Measurements from ENCODE around the gene RPN1. TPM values are rescaled to one million over a fixed set of nuclear protein-coding genes. Genes with fewer than 3 reads are reported as not detected.

Gene RPN1
- total and polyA plus RNA-seq, 2 of the 8 experiments (the other 6 are each of a cell fraction or from before 2014, with no cell fraction given): 165 to 211 TPM

DNA sequence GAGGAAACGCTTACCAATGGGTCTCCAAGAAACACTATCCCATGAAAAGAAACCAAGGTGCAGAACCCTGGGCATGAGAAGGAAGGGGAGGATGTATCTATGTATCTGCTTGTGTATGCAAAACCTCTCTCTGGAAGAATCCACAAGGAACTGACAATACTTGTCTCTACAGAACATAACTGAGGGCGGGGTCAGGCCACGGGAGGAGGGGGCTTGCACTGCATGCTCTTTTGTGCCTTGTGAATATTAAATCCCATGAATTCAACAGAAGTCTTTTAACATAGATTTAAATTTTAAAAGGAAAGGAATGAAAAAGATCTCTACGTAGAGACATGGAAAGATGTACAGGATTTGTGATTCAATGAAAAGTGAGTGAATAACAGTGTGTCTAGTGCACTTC lies 57.8 kb downstream of the RPN1 start:
- no peaks in the 10 kb centered on the region for H4K20me1 ChIP-seq (replicated peaks in 1 of 2; ENCODE audit: control insufficient read depth in 1 of 2, insufficient read depth in 2 of 2, low read length in 2 of 2)
- H3K27ac ChIP-seq (ENCODE audit: low read depth, low read length): no peak overlapping the region
- H4K91ac ChIP-seq (replicated peaks; ENCODE audit: insufficient read length, low read length): no peak overlapping the region
- no peak overlapping the region for H3K18ac ChIP-seq (ENCODE audit: extremely low read depth, low read length)
- no peak overlapping the region for H3K4me2 ChIP-seq (ENCODE audit: insufficient read depth in 1 of 2, low read depth in 2 of 2, low read length in 2 of 2)
- no peak overlapping the region for H4K8ac ChIP-seq (ENCODE audit: extremely low read depth, insufficient read depth, low read length)
- H3K4ac ChIP-seq (replicated peaks; ENCODE audit: insufficient read length, low read depth, low read length): no peak overlapping the region
- H2BK5ac ChIP-seq (ENCODE audit: low read depth, low read length): no peak overlapping the region
- H3K9ac ChIP-seq (replicated peaks in 1 of 4; ENCODE audit: extremely low read depth in 1 of 4, low read depth in 3 of 4, low read length in 3 of 4): no peak overlapping the region
- no peak for DNase-seq (ENCODE audit: low read depth in 1 of 2, low spot score in 2 of 2)
- POLR2A ChIA-PET (ENCODE audit: partially characterized antibody): interaction anchor here (0.6 kb wide), 1 partner anchor 151 kb away, joined by 5 read pairs; no protein-coding TSS in a partner anchor
- H3K79me1 ChIP-seq (ENCODE audit: low read depth, low read length): no peaks in the 10 kb centered on the region
- no peaks in the 10 kb centered on the region for H3K27me3 ChIP-seq (replicated peaks in 1 of 4; ENCODE audit: control insufficient read depth in 3 of 4, extremely low read depth in 1 of 4, insufficient read depth in 3 of 4, low read length in 3 of 4)
- H2AK5ac ChIP-seq (ENCODE audit: low read depth, low read length): no peak overlapping the region
- H3K4me1 ChIP-seq (replicated peaks in 1 of 4; ENCODE audit: control insufficient read depth in 3 of 4, insufficient read depth in 4 of 4, low read length in 3 of 4): no peaks in the 10 kb centered on the region; a peak in 1 of 7 replicates
- no peaks in the 10 kb centered on the region for H3K79me2 ChIP-seq (ENCODE audit: control insufficient read depth in 1 of 2, insufficient read depth in 2 of 2, low read length in 2 of 2)
- no peak overlapping the region for H2BK15ac ChIP-seq (ENCODE audit: low read length)
- H3K23ac ChIP-seq (ENCODE audit: insufficient read length): no peak overlapping the region
- no peak overlapping the region for H4K5ac ChIP-seq (ENCODE audit: insufficient read length, low read depth, low read length)
- H2BK12ac ChIP-seq (ENCODE audit: low read depth, low read length): no peak overlapping the region
- 78% methylated on average over 4 of the region's 4 CpGs; no CpG with 5 or more reads in 1 of the 2 experiments for WGBS, 2 experiments (ENCODE audit: extremely low coverage in 1 of 2, insufficient coverage in 1 of 2, insufficient read length in 1 of 2, insufficient replicate concordance in 2 of 2, low coverage in 1 of 2, low lambda C conversion rate in 2 of 2, missing lambda C conversion rate in 1 of 2)
- H3K23me2 ChIP-seq (ENCODE audit: low read depth, low read length): no peaks in the 10 kb centered on the region
- no peak overlapping the region for H2BK120ac ChIP-seq (replicated peaks; ENCODE audit: low read depth, low read length)
- no peaks in the 10 kb centered on the region for H3K9me3 ChIP-seq (ENCODE audit: insufficient read depth in 2 of 2, low read depth in 1 of 2, low read length in 1 of 2)
- H3K56ac ChIP-seq (replicated peaks; ENCODE audit: insufficient read length, low read depth, low read length): no peak overlapping the region
- no peak overlapping the region for H3K4me3 ChIP-seq (ENCODE audit: extremely low read depth in 1 of 4, insufficient read depth in 2 of 4, low read depth in 3 of 4, low read length in 4 of 4)
- no peak overlapping the region for H3K14ac ChIP-seq (ENCODE audit: insufficient read length)
- FAIRE-seq: no peak
- no peak overlapping the region for H2AFZ ChIP-seq (ENCODE audit: low read length)
- H3K36me3 ChIP-seq (ENCODE audit: control insufficient read depth in 2 of 4, insufficient read depth in 4 of 4, low read length in 3 of 4): no peaks in the 10 kb centered on the region
- H2BK20ac ChIP-seq (ENCODE audit: low read length): no peak overlapping the region
- CTCF ChIA-PET (ENCODE audit: partially characterized antibody): interaction anchor here (0.6 to 14.8 kb wide), 4 partner anchors 12 to 80 kb away, joined by 3 to 160 read pairs (median 4); no protein-coding TSS in a partner anchor
- TF ChIP-seq CHD1 (IDR thresholded peaks at IDR 0.05; ENCODE audit: low read depth, low read length): no peak
- no peak for TF ChIP-seq SIRT6 (IDR thresholded peaks at IDR 0.05; ENCODE audit: low read length)
- no peak for TF ChIP-seq EP300 (IDR thresholded peaks at IDR 0.05; ENCODE audit: borderline replicate concordance in 1 of 2, low read depth in 2 of 2, low read length in 2 of 2)
- TF ChIP-seq HDAC6 (IDR thresholded peaks at IDR 0.05; ENCODE audit: low read depth, low read length): no peak
- no peak for TF ChIP-seq BCL11A (IDR thresholded peaks at IDR 0.05; ENCODE audit: low read depth in 2 of 2, low read length in 2 of 2)
- no peak for TF ChIP-seq CBX5 (IDR thresholded peaks at IDR 0.05; ENCODE audit: low read depth, low read length)
- no peak for TF ChIP-seq MAFK (IDR thresholded peaks at IDR 0.05; ENCODE audit: low read depth, low read length)
- no peak for TF ChIP-seq RXRA (IDR thresholded peaks at IDR 0.05; ENCODE audit: insufficient read depth, low read depth, low read length)
- TF ChIP-seq BRCA1 (IDR thresholded peaks at IDR 0.05; ENCODE audit: low read depth, low read length): no peak
- no peak for TF ChIP-seq RBBP5 (IDR thresholded peaks at IDR 0.05; ENCODE audit: borderline replicate concordance, low read depth, low read length)
- no peak for TF ChIP-seq SP4 (IDR thresholded peaks at IDR 0.05; ENCODE audit: low read length)
- no peak for TF ChIP-seq EGR1 (IDR thresholded peaks at IDR 0.05; ENCODE audit: borderline replicate concordance, low read depth, low read length)
- no peak for TF ChIP-seq SIX5 (IDR thresholded peaks at IDR 0.05; ENCODE audit: low read depth, low read length)
- TF ChIP-seq TEAD4 (IDR thresholded peaks at IDR 0.05; ENCODE audit: low read depth, low read length): no peak
- no peak for TF ChIP-seq RAD21 (IDR thresholded peaks at IDR 0.05 in 1 of 2, conservative IDR thresholded peaks at IDR 0.05 in 1 of 2; ENCODE audit: low read depth in 2 of 2, low read length in 2 of 2)
